ENCODE data around the gene LRFN4.

The LRFN4 gene

GRCh38 chr11:66910016-66910415 is 53.2 kb downstream of the LRFN4 start:
- H3K4me3 ChIP-seq (replicated peaks; ENCODE audit: low read depth, low read length), result no peak overlapping the region
- DNase-seq (ENCODE audit: low read depth), result no peak
- no peak for TF ChIP-seq CTCF (IDR thresholded peaks at IDR 0.05; ENCODE audit: low read length, missing control alignments)

Measured in fibroblast of pulmonary artery (primary cell).